Right renal pelvis (tissue), 4 donors: Measurements from ENCODE around the gene COL5A1. TPM values are rescaled to one million over a fixed set of nuclear protein-coding genes. Genes with fewer than 3 reads are reported as not detected.

Experiments
- DNase-seq, 4 donors: peaks; one replicate each; pipeline ENCODE4 v3.0.0-alpha.2; 2013; ENCODE audit warnings: low read depth in 4 of 4, low spot score in 3 of 4, missing footprints in 1 of 4
- polyA plus RNA-seq, 4 donors: library from polyadenylated mRNA; unstranded; fragments of 120-200 nt; gene quantifications; one replicate each; pipeline ENCODE4 v1.2.1, GENCODE V29; 2013; ENCODE audit not compliant: insufficient read length in 4 of 4

Gene COL5A1
- polyA plus RNA-seq, 4 donors, result 99.9 to 133 (median 101) TPM

GRCh38 chr9:134804871-134805270, 163.3 kb downstream of the COL5A1 start:
- no peak for DNase-seq

GRCh38 chr9:134807716-134808446, 166.3 kb downstream of the COL5A1 start:
- no peak for DNase-seq

GRCh38 chr9:134808447-134808792, 166.8 kb downstream of the COL5A1 start:
- DNase-seq, result no peak

GRCh38 chr9:134809292-134809691, 167.7 kb downstream of the COL5A1 start:
- no peak for DNase-seq

- DNase-seq, result no peak
These were observed 168.2 kb downstream of the COL5A1 start for GRCh38 chr9:134809826-134810225.

GRCh38 chr9:134811079-134811672, 169.6 kb downstream of the COL5A1 start:
- no peak for DNase-seq

GRCh38 chr9:134811673-134812342, 170.2 kb downstream of the COL5A1 start:
- peak in 1 of 4 donors; percentile 5 for DNase-seq

- DNase-seq, result no peak
These were observed 170.7 kb downstream of the COL5A1 start for GRCh38 chr9:134812343-134812673.

- no peak for DNase-seq
These were observed 172.2 kb downstream of the COL5A1 start for GRCh38 chr9:134813841-134814240.

- no peak for DNase-seq
These were observed 173.1 kb downstream of the COL5A1 start for GRCh38 chr9:134814598-134815215.

GRCh38 chr9:134815435-134816214, 174.0 kb downstream of the COL5A1 start:
- DNase-seq, result no peak

GRCh38 chr9:134816264-134816663, 174.7 kb downstream of the COL5A1 start:
- no peak for DNase-seq

GRCh38 chr9:134818000-134818568, 176.5 kb downstream of the COL5A1 start:
- DNase-seq, result no peak

- no peak for DNase-seq
These were observed 177.0 kb downstream of the COL5A1 start for GRCh38 chr9:134818591-134818990.

- no peak for DNase-seq
These were observed 179.3 kb downstream of the COL5A1 start for GRCh38 chr9:134820901-134821300.

- no peak for DNase-seq
These were observed 180.9 kb downstream of the COL5A1 start for GRCh38 chr9:134822541-134822940.

- DNase-seq, result no peak
These were observed 182.0 kb downstream of the COL5A1 start for GRCh38 chr9:134823623-134824022.

GRCh38 chr9:134824583-134824982, 183.0 kb downstream of the COL5A1 start:
- DNase-seq, result no peak

GRCh38 chr9:134825025-134825424, 183.4 kb downstream of the COL5A1 start:
- DNase-seq, result no peak
